ENCODE measurements around the gene RPL22. TPM values are rescaled to one million over a fixed set of nuclear protein-coding genes. Genes with fewer than 3 reads are reported as not detected.

Gene RPL22
- total and polyA plus RNA-seq, 2 of the 4 experiments (the other 2 are of a cell fraction): 26.2 to 131 TPM

GRCh38 chr1:6243993-6244392 lies 44.6 kb upstream of the RPL22 start, which contains the start of gene HES3:
Gene HES3, plus strand, starts transcription at chr1:6244179. Its CDS starts 187 bp downstream, at chr1:6244366.
- no peak within 1 kb of the TSS for H3K4ac ChIP-seq (ENCODE audit: low read depth, low read length)
- peak within 1 kb of the TSS; percentile 72 for H2AK9ac ChIP-seq (replicated peaks; ENCODE audit: low read depth, low read length, poor library complexity)
- no peak within 1 kb of the TSS for H2BK15ac ChIP-seq (ENCODE audit: low read depth, low read length)
- peaks cover 70% of the 10 kb centered on the region for H3K27me3 ChIP-seq (ENCODE audit: control insufficient read depth, insufficient read depth, low read length)
- ATAC-seq (ENCODE audit: low read depth) (no peak), DNase-seq (no peak)
- H3K9me1 ChIP-seq (ENCODE audit: insufficient read depth, low read length): no peaks in the 10 kb centered on the region
- WGBS, 2 experiments (ENCODE audit: extremely low coverage in 2 of 2, insufficient read length in 1 of 2): 4% methylated on average over 7 of the region's 16 CpGs; no CpG with 5 or more reads in 1 of the 2 experiments
- H2AFZ ChIP-seq (replicated peaks; ENCODE audit: low read length, poor library complexity): peak within 1 kb of the TSS; percentile 57
- H3K4me1 ChIP-seq (ENCODE audit: control insufficient read depth, insufficient read depth, low read length): no peaks in the 10 kb centered on the region
- no TSS peak for BruUV-seq (replicated peaks)
- no peak within 1 kb of the TSS for H3K56ac ChIP-seq (ENCODE audit: extremely low read depth, insufficient read depth, low read length)
- no peak within 1 kb of the TSS for H3K27ac ChIP-seq (ENCODE audit: insufficient read depth, low read length)
- no peak within 1 kb of the TSS for H2BK120ac ChIP-seq (ENCODE audit: low read depth, low read length)
- ChIA-PET POLR2A (ENCODE audit: unreplicated experiment) (no interaction called here), CTCF (interaction anchor here (0.9 kb wide), 1 partner anchor 187 kb away, joined by 3 read pairs; no protein-coding TSS in a partner anchor)
- H3K18ac ChIP-seq (ENCODE audit: low read depth, low read length): no peak within 1 kb of the TSS
- no peak within 1 kb of the TSS for H2BK5ac ChIP-seq (ENCODE audit: low read depth, low read length, poor library complexity, severe bottlenecking)
- H3K23ac ChIP-seq (ENCODE audit: low read depth, low read length): no peak within 1 kb of the TSS
- dilution Hi-C loops (cut with HindIII; ENCODE audit: low sequenced_read_pairs, unreplicated experiment) (no loop called here), intact Hi-C loops (cut with micrococcal nuclease) (loop anchor here (2.0 kb wide), 1 partner anchor 135 kb away; no protein-coding TSS in a partner anchor), in situ Hi-C loops (cut with MboI; ENCODE audit: low sequenced_read_pairs) (no loop called here)
- H4K20me1 ChIP-seq (ENCODE audit: insufficient read depth, low read length): peaks cover 16% of the 10 kb centered on the region
- no peak within 1 kb of the TSS for H3K4me2 ChIP-seq (ENCODE audit: low read depth, low read length)
- no peaks in the 10 kb centered on the region for H3K9me3 ChIP-seq (ENCODE audit: control insufficient read depth, insufficient read depth, low read length)
- H4K5ac ChIP-seq (ENCODE audit: low read depth, low read length): no peak within 1 kb of the TSS
- no peak within 1 kb of the TSS for H4K8ac ChIP-seq (ENCODE audit: low read depth in 2 of 2, low read length in 2 of 2)
- no peak within 1 kb of the TSS for H4K91ac ChIP-seq (ENCODE audit: insufficient read depth, low read depth, low read length)
- no peak within 1 kb of the TSS for H2BK20ac ChIP-seq (ENCODE audit: low read depth, low read length)
- no peak within 1 kb of the TSS for H2AK5ac ChIP-seq (ENCODE audit: low read depth, low read length)
- H3K14ac ChIP-seq (replicated peaks; ENCODE audit: low read depth, low read length): no peak within 1 kb of the TSS
- no peak within 1 kb of the TSS for H3K9ac ChIP-seq (ENCODE audit: low read depth, low read length)
- no peak for TF ChIP-seq MAZ (IDR thresholded peaks at IDR 0.05; ENCODE audit: borderline replicate concordance, low read depth, low read length)
- no peaks in the 10 kb centered on the region for H3K79me1 ChIP-seq (ENCODE audit: low read depth in 1 of 2, low read length in 2 of 2)
- H3K36me3 ChIP-seq (ENCODE audit: control insufficient read depth, insufficient read depth, low read length): no peaks in the 10 kb centered on the region
- no peak within 1 kb of the TSS for H3K4me3 ChIP-seq (ENCODE audit: insufficient read depth, low read depth, low read length)

All from IMR-90 (cell line).